CD1c-positive myeloid dendritic cell (primary cell): ENCODE results near the gene CRYGA.
"Not testable (repeated sequence)": the region's sequence is repeated elsewhere in the genome, so short reads cannot be mapped to it uniquely, and the experiment has no call there.

Experiments used
- DNase-seq: peaks from one replicate; pipeline ENCODE4 v3.0.0-alpha.2; 2016; ENCODE audit errors: extremely low spot score

The CRYGA gene

DNA sequence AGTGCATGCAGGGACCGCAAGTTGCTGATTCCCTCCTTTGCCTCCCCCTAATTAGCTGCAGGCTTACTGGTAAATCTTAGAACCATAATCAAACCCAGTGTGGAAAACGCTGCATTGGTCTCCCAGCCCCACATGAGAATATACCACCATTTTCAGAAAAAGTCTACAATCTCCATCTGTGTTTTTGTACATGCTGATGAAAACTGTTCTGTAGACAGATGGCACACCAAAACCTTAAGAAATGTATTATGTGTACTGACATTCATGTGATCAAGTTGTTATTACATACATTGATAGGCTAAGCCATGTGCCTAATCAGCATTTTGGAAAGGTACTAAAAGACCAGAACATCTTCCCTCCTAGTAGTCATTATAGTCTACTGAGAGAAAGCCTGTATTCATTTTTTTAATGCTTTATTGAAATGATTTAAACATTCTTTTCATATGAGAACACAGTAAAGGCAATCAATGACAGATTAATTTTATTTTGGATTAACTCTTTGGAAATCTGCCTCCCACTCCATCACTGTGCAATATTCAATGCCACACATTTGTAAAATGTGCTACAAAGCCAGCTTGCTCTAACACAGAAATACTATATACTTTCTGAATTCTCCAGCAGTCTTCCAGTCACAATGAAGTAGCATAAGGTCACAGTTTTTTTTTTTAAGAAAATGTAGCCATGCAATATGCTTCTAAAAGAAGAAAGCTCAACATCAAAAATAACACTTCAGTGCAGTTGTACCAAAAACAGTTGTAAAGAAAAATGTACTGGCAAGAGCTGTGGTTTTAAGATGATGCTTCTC lies 1.8 kb upstream of the CRYGA start:
- DNase-seq, result no peak

DNA sequence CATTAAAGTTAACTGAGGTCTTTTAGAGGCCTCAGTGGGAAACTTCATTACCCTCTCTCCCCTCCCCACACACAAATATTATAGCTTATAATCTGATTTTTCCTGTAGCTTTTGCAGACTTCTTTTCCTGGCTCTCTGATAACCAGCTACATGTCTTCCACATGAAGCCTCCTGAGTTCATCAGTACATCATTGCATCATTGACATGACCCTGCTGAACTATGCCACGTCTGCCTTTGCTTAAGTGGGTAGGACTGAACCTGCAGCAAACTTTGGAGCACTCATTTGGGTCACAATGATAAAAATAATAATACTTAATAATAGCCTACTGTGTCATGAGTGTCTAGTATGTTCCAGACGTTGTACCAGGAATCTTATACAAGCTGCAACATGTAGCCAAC lies 7.0 kb downstream of the CRYGA start:
- DNase-seq, result no peak

DNA sequence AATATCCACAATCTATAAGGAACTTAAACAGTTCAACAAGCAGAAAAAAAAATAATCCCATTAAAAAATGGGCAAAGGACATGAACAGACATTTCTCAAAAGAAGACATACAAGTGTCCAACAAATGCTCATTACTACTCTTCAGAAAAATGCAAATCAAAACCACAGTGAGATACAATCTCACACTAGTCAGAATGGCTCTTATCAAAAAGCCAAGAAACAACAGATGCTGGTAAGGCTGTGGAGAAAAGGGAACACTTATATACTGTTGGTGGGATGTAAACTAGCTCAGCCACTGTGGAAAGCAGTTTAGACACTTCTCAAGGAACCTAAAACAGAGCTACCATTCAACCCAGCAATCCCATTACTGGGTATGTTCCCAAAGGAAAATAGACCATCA lies 10.2 kb downstream of the CRYGA start:
- no peak for DNase-seq

DNA sequence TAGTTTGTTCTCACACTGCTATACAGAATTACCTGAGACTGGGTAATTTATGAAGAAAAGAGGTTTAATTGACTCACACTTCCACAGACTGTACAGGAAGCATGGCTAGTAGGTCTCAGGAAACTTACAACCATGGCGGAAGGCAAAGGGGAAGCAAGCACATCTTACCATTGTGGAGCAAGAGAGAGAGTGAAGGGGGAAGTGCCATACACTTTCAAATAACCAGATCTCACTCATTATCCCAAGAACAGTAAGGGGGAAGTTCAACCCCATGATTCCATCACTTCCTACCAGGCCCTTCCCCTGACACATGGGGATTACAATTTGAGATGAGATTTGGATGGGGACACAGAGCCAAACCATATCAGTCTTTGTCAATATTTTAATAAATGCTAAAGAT lies 12.4 kb downstream of the CRYGA start:
- DNase-seq, result peak; percentile 54

DNA sequence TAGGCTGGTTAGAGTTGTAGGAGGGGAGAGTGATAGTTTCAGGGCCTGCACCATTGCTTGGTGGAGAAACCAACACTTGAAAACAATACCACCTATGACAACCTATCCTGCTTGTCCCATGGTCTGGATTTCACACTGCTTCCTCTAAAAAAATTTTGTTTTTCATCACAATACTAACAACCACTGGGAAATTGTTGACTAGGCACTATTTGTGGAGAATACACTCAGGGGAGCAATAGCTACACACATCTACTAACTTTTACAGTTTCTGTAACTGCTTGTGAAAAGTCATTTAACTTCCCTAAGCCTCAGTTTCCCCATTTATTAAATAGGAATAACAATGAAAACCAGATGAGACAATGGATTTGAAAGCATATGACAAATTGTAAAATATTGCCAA lies 13.3 kb downstream of the CRYGA start:
- no peak for DNase-seq

DNA sequence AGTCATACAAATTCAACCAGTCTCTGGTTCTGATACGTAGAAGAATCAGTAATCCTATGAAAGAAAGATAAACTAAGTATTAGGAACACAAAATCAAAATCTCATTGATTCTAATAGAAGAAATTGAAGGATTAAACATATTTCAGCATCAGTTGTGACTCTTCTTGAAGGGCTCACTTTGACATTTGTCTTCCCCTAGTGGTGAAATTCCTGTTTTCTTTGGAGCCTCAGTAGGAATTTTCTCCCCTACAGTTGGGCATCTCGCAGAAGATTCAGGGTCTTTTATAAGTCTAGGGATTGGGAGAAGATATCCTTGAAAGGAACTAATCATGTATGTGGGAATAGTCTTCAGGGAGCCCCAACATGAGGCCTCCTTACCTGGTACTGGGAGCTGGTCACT lies 14.6 kb downstream of the CRYGA start:
- DNase-seq, result no peak

DNA sequence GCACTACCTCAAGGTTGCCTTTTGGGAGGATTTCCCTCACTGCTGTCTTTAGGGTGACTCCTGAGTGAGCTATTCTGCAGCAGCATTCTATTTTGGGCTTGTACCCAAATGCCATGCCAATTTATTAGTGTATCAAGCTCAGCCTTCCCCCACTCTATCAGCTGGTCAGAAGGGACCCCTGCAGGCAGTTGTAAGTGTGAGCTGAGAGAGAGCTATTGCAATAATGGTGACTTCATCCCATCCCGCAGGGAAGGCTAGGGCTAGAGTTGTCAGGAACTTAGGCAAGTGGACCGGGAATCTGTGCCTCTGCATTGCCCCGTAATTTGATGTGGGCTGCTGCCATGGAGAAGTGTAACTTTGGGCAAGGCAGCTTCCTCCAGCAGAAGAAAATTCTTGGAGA lies 15.6 kb downstream of the CRYGA start:
- DNase-seq, result no peak

DNA sequence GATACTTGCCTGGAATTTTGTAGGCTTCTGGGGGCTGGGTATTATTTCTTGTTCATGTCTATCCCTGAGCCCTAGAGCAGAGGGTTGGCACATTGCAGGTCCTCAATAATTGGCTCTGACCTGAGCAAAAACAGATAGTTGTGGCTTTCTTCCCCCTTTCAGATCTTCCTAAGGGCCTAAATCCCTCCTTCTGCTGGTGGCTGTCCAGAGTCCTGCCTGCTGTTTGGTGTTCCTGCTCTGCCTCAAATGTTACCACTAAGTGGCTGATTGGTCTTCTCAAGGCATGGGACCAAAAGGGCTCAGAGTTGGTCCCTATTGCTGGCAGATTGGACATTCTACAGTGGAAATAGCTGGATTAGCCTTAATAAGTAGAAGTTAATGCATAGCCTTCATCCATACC lies 16.4 kb downstream of the CRYGA start:
- DNase-seq, result no peak

DNA sequence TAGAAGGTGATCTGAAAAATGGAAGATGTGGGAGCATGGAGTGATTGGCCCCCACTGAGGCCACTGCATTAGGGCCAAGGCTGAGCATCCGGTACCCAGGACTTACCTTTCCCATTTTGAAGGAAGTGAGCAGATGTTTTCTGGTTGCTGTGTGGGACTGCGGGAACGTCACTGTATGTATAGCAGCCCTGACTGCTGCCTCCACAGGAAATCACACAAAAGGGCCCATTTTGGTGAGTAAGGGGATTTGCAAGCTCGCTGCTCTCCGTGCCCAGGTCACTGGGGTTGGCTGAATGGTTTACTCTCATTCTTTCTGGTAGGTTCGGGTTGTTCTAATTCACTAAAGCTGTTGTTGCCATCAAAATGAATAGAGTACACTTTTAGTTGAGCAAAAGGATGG lies 17.4 kb downstream of the CRYGA start, which contains the start of gene CRYGB:
CRYGB (minus strand) TSS at position 153 of the 400 bp plus-strand sequence; CDS start at position 115, 38 bp downstream.
- no peak for DNase-seq

DNA sequence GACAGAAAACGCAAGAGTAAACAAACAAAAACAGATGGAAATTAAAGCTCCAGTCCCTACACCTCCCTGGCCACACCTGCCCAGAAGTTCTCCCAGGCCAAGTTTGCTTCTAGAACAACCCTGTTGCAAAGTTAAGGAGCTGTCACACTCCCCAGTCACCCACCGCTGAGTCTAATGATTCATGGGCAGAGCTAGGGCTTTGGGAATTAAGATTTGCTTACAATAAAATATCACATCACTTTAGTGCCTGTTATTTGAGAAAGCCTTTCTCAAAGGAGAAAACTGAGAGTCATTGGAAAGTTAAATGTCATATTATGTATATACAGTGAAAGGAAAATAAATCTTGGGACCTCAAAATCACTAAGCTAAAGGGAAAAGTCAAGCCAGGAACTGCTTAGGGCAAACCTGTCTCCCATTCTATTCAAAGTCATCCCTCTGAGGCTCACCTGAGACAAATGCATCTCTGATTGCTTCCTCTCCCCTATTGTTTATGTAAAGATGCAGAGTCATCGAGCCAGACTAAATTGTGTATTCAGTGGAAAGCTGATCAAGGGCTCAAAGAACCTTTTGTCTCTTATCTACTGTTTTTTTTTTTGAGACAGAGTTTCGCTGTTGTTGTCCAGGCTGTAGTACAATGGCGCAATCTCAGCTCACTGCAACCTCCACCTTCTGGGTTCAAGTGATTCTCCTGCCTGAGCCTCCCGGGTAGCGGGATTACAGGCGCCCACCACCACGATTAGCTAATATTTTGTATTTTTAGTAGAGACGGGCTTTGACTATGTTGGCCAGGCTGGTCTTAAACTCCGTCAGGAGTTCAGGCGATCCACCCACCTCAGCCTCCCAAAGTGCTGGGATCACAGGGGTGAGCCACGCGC lies 20.2 kb downstream of the CRYGA start:
- DNase-seq, result no peak

DNA sequence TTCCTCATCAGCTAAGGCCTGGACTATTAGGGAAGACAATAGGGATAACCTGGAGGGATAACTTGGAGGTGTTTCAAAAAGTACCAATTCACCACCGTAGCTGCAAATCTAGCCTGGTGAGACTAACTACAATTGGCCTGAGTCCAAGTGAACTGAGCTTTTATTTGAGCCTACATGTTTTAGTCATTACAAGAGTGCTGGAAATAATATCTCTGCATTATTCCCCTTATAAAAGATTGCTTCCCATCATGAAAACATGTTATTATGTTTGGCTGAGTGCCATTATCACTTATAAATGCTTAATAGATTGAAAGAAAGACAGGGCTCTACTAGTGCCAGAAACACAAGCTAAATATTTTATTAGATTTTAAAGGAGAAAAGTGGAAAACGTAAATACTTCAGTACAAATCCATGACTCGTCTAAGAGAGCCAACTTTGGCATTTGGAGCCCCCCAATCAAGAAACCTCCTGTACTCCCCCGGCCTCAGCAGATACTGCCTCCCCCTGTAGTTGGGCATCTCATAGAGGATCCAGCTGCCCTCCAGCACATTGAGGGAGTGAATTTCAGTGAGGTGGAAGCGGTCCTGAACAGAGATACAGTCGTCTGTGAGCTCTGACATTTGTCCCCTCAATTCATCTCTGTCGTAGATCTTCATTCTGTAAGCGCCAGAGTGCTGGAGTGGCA lies 21.0 kb downstream of the CRYGA start:
- no peak for DNase-seq

DNA sequence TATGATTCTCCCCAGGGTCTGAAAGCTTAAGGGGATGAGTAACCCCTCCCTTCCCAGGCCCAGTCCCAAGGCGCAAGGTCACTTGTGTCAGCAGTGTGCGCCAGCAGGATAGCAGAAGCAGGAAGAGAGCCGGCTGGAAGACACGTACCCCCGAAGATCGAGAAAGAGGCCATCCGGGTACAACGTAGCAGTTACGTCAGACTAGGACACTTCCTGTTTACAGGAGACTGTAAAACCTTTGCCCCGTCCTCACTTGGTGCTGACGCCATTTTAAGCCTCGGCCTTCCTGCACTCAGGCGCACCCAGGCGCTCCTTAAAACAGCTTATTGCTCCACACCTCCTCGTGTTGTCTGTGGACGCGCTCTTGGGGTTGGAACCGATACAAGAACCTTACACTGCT lies 23.9 kb downstream of the CRYGA start:
- no peak for DNase-seq

DNA sequence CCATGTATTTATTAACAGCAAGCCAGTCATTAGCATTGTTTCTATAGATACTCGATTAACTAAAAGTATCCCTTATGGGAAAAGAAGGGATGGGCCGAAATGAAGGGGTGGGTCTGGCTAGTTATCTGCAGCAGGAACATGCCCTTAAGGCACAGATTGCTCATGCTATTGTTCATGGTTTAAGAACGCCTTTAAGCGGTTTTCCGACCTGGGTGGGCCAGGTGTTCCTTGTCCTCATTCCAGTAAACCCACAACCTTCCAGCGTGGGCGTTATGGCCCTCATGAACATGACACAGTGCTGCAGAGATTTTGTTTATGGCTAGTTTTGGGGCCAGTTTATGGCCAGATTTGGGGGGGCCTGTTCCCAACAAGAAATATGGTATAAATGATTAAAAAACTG lies 25.1 kb downstream of the CRYGA start:
- not testable (repeated sequence) for DNase-seq

DNA sequence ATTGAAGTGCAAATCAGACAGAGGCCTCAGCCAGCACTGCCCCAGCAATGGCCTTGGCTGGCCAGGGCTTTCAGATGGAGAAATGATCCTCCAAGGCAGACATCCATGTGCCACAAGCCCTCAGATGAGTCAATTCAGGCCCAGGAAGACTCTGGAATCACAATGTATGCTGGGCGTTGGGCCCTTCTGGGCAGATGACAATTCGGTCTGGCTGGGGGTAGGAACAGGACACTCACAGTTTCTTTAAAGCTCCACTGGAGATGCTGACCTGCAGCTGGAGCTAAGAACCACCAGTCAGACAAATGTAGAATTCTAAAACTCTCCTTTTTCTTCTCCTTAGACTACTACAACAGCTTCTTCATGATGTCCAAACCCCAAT lies 26.7 kb downstream of the CRYGA start:
- no peak for DNase-seq

DNA sequence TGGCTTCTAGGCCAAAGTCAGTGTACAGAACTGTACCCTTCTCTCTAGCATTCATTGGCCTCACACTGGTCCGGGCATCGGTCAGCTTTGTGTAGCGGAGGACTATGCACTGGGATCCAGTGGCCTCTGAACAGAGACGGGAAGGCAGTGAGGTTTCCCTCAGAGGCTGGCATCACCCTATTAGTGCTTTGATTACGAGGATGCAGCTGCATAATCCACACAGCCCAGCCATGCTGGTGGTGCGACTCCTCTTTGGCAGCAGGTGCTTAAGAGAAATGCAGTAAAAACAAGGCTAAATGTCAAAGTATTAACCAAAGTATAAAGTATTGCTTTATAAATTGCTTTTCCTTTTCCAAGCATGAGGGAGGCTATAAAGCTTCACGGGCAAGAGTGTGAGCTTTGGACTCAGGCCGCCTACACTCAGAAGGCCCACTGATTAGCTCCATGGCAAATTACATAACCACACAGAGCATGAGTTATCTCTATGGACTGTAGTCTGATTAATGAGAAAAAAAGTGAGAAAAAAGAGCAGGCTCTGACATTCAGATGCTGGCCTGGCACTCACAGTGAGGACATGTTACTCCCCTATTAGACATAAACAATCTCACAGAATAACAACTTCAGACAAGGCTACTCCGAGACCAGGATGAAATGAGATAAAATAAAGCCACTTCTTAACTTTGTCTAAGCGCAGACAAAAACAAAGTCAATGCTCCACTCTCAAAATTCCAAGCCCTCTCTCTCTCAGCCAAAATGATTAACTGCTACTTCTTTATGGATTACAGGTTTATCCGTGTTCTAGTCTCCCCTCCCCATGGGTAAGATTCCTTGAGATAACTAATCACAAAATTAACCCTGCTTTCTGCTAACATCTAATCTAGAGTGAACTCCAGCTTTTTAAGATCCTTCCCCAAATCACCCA lies 27.3 kb downstream of the CRYGA start:
- no peak for DNase-seq

DNA sequence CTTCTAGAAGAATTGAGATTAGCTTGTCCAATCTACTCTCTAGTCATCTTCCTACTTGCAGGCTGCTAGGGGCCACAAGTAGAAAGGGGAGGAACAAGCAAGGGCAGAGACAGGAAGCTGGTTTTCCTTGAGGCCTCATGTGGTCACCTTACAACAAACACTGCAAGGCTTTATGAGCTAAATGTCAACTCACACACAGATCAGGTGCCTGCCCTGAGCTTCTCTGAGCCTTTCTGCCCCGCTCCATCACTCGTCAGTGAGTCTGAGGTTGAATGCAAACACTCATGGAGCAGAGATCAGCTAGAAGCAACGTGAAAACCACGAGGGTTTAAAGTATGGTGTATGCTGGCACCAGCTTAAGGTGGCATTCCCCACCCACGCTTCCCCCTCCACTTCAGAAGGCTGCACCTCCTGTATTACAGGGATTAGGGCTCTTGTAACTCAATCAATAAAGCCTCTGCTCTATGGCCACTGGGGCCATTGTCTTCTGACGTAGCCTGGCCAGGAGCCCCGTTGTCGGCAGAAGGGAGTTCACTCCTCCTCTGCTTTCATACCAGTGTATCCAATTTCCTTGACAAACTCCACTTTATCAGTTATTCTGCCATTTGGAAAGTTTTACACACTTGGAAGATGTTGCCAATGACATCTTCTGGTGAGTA lies 28.3 kb downstream of the CRYGA start:
- DNase-seq, result peak; percentile 2

DNA sequence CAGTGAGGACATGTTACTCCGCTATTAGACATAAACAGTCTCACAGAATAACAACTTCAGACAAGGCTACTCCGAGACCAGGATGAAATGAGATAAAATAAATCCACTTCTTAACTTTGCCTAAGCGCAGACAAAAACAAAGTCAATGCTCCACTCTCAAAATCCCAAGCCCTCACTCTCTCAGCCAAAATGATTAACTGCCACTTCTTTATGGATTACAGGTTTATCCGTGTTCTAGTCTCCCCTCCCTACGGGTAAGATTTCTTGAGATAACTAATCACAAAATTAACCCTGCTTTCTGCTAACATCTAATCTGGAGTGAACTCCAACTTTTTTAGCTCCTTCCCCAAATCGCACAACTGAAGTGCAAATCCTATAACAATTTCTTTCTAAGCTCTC lies 32.7 kb downstream of the CRYGA start:
- no peak for DNase-seq

DNA sequence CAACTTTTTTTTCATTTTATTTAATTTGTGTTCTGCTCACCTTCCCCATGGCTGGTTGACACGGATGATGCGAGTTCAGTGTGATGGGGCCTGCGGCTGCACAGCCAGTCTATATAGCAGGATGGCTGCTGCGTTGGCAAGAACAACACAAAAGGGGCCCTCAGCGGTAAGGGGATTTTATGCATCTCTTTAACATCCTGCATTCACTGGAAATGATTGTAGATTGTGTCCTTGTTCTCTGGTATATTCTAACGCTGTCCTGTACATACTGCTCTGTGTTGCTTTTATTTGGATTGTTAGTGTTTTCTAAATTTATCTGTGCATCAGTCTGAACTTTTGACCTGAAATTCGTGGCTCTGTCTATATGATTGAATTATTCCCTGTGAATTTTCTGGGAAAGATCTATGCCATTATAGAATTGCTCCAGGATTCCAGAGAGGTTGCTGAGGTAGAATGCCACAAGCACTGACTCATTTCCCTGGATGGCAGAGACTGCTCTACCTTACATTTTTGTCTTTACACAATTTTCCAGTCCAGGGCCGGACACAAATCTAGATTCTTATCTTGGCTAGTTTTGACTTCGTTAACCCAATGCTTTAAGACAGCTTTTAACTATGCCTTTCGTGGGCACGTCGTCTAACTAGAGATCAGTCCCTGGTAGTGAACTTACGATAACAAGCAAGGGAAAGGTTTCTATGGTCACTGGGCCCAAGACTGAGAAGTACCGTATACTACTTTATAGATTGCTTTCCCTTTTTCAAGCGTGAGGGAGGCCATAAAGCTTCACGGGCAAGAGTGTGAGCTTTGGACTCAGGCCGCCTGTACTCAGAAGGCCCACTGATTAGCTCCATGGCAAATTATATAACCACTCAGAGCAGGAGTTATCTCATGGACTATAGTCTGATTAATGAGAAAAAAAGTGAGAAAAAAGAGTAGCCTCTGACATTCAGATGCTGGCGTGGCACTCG lies 33.4 kb downstream of the CRYGA start, which contains the start of gene CRYGC:
CRYGC (minus strand) TSS at position 85 of the 968 bp plus-strand sequence; CDS start at position 49, 36 bp downstream.
- no peak for DNase-seq

DNA sequence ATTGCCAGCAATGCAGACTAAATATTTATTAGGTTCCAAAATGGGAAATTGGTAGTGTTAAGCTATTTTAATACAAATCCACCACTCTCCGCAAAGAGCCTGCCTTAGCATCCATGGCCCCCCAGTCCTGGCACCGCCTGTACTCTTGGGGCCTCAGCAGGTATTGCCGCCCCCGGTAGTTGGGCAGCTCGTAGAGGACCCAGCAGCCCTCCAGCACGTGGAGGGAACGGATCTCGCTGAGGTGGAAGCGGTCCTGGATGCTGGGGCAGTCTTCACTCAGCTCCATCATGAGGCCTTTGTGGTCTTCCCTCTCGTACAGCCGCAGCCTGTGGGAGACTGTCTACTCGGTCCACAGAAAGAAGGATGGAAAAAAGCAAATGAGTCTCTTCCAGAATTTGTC lies 35.3 kb downstream of the CRYGA start:
- DNase-seq, result no peak
